NK-92 (cell line): Measurements from ENCODE around the gene CHST3.

Experiments
- DNase-seq: peaks from one replicate; lab custom pipeline; 2025; ENCODE audit not compliant: unreplicated experiment; lab: John Stamatoyannopoulos, UW

CHST3 gene

GRCh38 chr10:72050873-72051272, 86.7 kb downstream of the CHST3 start:
- no peak for DNase-seq

- no peak for DNase-seq
These were observed 89.5 kb downstream of the CHST3 start for GRCh38 chr10:72053690-72054089.

GRCh38 chr10:72056113-72056512, 91.9 kb downstream of the CHST3 start:
- no peak for DNase-seq

- DNase-seq = no peak
These were observed 92.9 kb downstream of the CHST3 start for GRCh38 chr10:72056932-72057751.

GRCh38 chr10:72058347-72058898, 94.2 kb downstream of the CHST3 start:
- DNase-seq = no peak

GRCh38 chr10:72058989-72059842, 95.0 kb downstream of the CHST3 start:
- DNase-seq = no peak

GRCh38 chr10:72059843-72060822, 95.9 kb downstream of the CHST3 start:
- DNase-seq = no peak

GRCh38 chr10:72061491-72061890, 97.3 kb downstream of the CHST3 start:
- DNase-seq = no peak

GRCh38 chr10:72061930-72062329, 97.7 kb downstream of the CHST3 start:
- no peak for DNase-seq

GRCh38 chr10:72062382-72062781, 98.2 kb downstream of the CHST3 start:
- no peak for DNase-seq
